ENCODE data around the gene IQCM. TPM values are rescaled to one million over a fixed set of nuclear protein-coding genes. Genes with fewer than 3 reads are reported as not detected.

The IQCM gene, protein sequence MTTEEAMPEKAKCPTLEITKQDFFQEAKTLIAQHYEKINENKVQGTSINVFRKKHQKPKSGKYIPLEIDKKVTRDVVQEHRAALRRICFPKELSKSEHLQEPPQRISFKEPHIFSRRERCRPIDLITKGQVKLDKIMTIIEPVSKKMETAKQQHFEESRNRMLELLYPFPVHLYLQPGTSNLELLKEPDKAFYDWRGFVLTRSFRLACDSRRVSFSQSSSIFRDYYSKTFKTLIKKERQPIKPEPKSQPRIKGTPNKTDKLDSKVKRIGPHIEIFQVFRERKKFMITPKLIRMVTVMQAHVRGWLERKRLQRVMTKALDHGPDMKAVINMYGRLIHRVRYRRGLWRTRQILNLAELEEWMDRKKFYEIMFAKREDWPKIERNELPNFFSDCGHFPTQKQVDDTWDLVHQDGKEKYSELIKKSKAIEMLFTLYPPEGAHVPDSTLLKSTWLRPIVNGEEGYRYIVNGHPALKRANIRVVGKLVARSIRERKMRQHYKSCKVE
- 0.09 TPM for polyA plus RNA-seq (2013, experiment 1 of 2; ENCODE audit: insufficient read length)
- polyA plus RNA-seq (2013, experiment 2 of 2; ENCODE audit: insufficient read length) = 0.36 TPM

DNA sequence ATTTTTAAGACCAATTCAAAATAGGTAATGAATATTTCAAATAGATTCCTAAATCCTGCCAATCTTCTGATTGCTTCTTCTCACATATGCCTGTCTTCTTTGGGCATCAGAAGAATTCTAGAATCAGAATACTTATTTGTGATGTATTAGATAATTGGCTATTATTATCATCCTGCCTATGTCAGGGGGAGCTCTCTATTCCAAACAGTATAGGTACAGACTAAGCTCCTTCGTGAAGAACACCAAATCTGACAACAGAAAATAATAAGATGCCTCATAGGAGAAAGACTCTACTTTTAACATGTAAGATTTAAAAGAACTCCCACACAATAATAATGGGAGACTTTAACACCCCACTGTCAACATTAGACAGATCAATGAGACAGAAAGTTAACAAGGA is at the start of gene IQCM:
TSS of gene IQCM (minus strand) at position 101 of the 400 bp plus-strand sequence. CDS start 73,152 bp downstream, outside the sequence.
- DNase-seq = no peak

DNA sequence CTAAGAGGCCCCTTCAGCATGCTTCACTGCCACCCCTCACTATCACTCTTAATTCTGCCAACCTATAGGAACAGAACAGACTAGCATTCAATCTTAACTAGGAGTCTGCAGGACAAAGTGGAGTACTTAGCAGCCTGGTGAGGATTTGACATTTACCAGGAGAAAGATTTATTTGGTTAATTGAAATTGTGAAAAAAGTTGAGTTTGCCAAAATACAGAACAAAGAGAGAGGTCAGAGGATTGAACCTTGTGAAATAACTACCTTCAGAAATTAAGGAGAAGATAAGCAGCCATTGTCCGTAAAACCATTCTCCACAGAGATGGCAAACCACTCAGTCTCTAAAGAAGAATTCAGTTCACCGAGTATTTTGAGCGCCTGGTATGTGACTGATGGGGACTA is 41.8 kb upstream of the IQCM start:
- no peak for DNase-seq

DNA sequence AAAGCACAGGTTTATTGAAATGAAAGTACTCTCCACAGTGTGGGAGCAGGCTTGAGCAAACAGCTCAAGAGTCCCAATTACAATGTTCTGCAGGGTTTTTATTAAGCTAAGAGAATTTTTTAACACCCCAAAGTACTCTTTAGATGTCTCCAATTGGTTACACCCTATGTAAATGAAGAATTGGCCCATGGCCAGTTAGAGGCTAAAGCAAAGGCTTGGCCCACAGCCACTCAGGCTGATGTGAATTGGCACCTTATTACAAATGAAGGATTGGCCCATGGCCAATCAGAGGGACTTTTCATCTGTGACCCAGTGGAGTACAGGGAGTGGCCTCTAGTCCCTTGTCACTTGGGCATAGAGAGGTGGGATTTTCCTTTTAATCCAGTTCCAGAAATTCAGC is 30.1 kb upstream of the IQCM start:
- DNase-seq = no peak

DNA sequence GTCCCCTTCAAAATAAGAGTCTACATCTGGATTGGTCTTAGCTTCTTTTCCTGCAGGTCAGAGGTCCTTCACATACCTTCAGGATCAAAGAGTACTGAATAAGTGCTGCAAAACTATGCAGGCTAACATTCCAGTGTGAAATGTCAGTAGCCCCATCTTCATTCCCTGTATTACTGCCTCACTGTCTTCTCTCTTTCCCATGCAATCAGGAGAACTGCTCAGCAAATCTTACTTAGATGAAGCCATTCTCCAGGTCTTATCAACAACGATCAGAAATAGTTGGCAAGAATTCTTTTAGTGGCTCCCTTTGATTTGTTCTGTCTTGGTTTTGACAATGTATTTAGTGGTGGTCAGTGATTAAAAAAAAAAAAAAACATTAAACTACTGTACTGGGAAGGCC is 26.0 kb upstream of the IQCM start:
- DNase-seq = peak; percentile 30

DNA sequence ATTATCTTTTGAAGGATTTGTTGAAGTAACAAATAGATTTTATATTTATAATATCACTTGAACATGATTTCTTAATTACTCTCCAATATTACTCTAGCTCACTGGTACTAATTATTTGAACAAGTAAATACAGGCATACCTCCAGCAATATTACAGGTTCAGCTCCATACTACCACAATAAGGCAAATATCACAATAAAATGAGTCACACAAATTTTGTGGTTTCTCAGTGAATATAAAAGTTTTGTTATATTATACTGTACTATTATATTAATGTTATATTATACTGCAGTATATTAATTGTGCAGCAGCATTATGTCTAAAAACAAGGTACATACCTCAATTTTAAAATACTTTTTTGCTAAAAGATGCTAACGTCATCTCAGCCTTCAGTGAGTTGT is 22.4 kb upstream of the IQCM start:
- DNase-seq = no peak

DNA sequence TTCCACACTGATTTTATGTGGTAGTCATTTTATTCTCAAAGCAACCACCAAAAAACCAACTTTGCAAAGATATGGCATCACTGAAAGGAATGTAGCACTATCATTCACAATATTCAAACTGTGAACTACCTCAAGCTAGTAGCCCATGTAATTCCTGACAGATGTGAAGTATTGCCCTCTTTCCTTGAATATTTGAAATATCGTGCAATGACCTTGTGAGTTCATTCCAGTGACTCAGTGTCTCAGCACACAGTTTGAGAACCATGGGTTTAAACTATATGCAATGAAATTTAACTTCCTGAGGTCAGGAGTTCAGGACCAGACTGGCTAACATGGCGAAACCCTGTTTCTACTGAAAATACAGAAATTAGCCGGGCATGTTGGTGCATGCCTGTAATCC is 20.9 kb upstream of the IQCM start:
- peak; percentile 69 for DNase-seq

DNA sequence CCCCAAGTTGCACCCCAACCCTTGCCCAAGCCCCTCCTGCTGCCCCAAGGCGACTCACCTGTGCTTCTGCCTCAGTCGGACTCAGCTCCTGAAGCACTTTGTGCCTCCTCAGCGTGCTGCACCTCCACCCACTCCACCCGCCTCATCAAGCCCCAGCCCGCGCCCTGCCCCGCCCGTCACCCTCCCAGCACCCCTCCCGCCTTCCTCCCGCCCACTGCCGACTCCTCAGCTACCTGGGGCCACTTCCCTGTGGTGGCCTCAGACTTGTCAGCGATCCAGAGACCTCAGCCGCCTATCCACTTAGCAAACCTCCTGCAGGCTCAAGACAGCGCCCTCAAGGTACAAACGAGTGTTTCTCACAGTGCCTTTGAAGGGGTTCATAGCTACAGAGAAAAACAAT is 19.6 kb upstream of the IQCM start:
- DNase-seq = no peak

DNA sequence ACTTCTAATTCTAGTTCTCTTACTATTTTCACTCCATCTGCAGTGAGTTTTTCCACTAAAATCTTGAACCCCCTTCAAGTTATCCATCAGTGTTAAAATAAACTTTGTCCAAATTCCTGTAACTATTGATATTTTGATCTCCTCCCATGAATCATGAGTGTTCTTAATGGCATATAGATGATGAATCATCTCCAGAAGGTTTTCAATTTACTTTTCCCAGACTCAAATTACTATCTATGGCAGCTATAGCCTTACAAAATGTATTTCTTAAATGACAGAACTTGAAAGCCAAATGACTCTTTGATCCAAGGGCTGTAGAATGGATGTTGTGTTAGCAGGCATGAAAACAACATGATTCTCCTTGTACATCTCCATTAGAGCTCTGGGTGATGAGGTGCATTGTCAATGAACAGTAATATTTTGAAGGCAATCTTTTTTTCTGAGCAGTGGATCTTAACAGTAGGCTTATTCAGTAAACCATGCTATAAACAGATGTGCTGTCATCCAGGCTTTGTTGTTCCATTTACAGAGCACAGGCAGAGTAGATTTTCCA is 16.1 kb upstream of the IQCM start:
- no peak for DNase-seq

DNA sequence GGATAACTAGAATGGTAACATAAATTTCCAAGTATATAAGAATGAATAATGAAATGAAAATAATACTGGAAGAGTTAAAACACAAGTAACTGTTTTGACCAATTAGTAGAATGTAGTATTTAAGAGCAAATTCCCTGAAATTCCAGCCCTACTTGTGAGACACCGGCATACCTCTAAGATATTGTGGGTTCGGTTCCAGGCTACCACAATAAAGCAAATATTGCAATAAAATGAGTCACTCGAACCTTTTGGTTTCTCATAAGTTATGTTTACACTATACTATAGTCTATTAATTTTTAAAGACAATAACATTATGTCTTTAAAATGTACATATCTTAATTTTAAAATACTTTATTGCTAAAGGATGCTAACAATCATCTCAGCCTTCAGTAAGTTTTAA is 15.2 kb upstream of the IQCM start:
- peak; percentile 14 for DNase-seq

DNA sequence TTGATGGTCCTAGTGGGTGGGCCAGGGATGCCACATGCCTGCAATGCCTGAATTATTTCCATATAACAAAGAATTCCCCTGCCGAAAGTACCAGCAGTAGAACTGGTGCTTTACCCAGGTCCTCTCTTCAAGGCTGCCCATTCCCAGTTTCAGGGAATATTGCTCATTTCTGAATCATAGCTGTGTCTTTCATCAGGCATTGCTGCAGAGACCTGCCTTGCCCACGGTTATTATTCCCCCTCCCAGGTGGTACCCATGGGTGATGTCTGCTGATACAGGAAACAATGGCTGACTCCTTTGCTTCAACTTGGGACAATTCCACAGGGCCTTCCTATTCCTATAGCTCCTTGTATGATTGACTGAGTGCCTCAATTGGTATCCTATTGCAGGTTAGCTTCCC is 9.7 kb upstream of the IQCM start:
- DNase-seq = no peak

DNA sequence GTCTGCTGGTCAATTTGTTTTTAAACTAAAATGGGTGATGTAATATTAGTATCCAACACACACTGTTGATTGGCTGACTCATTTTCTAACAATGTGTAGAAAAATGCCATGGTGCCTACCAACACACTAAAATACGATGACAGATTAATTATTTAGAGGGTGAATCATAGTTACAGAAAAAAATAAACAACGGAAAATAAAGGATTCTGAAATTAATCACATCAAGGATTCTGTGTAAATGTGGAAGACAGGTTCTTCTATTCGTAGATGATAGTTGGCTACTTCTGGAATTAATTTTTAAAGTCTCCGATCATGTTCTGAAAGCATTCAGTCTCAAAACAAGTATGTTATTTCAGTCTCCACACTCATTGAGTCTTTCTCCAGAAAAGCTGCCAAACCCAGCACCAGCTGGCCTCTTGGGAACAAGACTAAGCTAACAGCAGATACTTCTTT is 8.2 kb upstream of the IQCM start:
- peak; percentile 91 for DNase-seq

DNA sequence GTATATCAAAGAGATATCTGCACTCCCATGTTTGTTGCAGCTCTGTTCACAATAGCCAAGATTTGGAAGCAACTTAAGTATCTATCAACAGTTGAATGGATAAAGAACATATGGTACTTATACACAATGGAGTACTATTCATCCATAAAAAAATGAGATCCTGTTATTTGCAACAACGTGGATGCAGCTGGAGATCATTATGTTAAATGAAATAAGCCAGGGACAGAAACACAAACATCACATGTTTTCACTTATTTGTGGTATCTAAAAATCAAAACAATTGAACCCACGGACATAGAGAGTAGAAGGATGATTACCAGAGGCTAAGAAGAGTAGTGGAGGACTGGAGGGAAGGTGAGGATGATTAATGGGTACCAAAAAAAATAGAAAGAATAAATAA is 14.2 kb downstream of the IQCM start:
- no peak for DNase-seq

DNA sequence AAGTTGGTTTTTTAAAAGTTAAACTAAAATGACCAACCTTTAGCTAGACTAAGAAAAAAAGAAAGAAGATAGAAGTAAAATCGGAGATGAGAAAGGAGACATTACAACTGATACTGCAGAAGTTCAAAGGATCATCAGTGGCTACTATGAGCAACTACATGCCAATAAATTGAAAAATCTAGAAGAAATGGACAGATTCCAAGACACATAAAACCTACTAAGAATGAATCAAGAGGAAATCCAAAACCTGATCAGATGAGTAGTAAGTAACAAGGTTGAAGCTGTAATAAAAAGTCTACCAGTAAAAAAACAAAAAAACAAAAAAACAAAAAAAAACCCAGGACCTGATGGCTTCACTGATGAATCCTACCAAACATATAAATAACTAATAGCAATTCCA is 16.1 kb downstream of the IQCM start:
- no peak for DNase-seq

DNA sequence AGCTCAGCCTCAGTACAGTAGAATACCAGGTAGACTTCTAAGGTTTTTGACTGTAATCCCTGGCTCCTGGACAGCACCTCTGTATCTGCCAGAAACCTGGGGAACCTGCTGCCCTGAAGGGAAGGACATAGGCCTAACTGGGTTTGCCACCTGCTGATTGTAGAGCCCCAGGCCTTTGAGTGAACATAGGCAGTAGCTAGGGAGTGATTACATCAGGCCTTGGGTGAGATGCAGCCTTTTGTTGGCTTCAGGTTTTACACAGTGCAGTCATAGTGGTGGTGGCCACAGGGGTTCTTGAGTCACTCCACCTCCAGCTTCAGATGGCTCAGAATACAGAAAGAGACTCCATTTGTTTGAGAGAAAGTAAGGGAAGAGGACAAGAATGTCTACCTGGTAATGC is 19.3 kb downstream of the IQCM start:
- no peak for DNase-seq

DNA sequence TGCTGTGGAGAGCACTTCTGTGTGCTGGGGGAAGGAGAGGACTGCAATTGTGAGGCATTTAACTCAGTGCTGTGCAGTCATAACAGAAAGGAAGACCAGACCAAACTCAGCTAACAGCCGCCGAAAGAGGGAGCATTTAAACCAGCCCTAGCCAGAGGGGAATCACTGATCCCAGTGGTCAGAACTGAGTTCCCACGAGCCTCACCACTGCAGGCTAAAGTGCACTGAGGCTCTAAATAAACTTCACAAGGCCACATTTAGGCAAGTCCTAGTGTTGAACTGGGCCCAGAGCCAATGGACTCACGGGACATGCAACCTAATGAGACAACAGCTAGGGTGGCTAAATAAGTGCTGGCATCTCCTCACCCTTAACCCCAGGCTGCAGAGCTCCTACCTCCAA is 20.4 kb downstream of the IQCM start:
- no peak for DNase-seq

DNA sequence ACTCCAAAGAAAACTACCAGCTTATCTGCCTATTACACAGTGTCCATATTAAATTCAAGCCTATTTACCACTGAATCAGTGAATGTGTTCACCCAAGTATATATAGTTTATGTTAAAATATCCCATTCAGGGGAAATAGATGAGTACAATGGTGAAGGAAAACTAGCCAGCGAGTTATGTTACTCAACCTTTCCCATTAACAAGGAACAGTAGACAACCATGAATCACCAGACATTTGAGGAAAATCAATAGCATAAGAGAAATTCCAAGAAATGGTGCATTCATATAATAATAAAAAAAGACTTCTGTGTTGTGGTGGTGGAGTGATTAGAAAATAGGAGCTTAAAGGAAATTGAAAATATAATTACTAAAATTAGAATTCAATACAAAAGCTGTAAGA is 21.3 kb downstream of the IQCM start:
- no peak for DNase-seq

DNA sequence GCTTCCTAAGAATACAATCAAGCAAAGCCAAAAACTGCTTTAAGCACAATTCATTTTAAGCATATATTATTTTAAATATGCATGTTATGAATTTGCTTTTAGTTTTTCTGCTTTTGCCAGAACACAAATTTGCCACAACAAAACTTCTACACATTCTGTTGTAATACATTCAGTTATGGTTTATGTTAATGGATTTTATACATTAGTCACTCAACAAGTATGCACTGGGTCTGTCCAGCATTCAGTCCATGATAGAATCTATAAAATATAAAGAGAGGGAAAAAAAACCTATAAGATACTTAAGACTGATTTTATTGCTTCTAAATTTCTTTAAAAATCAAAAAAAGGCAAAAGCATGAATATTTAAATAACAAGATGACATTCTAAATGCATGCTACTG is 22.2 kb downstream of the IQCM start:
- DNase-seq = peak; percentile 55

DNA sequence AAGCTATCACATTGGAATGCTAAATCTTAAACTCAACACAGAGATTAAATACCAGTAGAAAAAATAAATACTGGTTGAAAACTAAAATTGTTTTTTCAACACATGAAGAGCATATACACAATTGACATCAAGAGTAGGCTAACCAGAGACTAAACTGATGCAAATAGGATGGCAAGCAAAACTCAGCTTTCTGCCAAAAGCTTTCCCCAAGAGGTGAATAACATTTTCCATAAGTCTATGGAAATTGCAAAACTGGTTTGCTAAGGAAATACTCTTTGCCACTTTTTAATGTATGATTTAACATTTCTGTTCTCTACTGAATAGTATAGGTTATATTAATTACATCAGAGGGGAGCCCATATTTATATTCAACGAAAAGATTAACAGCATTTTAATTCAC is 23.8 kb downstream of the IQCM start:
- DNase-seq = no peak

DNA sequence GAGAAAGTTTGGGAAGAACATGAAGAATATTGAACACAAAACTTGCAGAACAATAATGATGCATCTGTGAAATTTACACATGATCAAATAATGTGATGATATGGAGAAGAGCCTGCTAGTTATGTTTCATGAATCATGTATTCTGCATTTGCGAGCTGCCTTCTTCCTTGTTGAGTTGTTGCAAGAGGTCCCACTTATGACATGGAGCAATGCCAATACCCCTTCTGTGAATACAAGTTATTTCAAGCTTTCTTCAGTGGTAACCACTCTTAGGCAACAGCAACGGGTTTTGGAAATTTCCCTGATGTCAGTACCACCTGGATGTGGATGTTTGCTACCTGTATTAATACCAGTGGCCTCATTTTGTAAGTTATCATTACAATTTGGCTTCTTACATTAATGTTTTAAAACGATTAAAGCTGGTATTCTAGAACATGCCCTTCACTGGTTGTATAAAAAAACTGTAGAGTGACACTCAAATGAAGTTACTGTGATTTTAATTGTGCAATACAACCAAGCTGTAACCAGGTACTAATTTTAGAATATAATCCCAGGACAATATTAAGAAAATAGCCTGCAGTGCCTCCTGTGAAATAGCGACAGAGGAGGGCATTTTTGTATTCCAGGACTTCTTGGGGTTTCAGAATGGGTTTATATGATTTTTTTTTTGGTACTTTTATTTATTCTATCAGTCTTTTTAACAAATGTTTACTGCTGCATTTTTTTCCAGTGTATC is 25.3 kb downstream of the IQCM start:
- peak; percentile 45 for DNase-seq

DNA sequence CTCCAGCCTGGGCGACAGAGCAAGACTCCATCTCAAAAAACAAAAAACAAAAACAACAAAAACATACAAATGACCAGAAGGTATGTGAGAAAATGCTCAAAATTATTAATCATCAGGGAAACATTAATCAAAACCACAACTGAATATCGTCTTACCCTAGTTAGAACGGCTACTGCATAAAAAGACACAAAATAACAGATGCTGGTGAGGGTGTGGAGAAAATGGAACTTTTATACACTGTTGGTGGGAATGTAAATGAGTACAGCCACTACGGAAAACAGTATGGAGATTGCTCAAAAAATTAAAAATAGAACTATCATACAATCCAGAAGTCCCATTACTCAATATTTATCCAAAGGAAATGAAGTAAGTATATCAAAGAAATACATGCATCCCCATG is 27.3 kb downstream of the IQCM start:
- DNase-seq = no peak

DNA sequence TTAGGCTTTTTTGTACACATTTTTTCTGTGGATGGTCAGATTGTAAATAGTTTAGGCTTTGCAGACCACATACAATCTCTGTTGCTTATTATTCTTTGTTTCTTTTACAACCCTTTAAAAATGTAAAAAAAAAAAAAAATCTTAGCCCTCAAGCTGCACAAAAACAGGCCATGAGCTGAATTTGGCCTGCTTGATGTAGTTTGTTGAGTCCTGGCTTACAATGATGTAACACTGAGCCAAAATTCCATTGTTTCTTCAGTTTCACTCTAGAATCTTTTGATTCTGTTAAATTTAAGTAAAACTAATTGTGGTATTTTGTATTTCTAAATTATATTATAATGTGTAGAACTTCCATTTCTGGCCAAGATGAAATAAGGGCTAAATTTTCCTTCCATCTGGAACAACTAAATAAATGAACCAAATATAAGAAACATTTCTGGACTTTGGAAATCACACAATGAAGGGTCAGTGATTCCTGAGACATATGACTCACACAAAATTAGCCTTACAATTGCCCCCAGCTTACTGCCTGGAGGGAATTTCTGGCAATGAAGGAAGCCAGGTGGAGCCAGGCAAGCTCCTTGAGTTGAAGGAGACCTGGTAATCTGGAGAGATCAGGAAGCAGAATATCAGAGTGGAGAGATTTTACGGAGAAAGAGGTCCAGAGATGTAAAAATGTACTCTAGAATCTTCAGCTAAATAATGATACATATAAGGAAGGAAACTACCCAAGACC is 29.8 kb downstream of the IQCM start:
- peak; percentile 39 for DNase-seq

DNA sequence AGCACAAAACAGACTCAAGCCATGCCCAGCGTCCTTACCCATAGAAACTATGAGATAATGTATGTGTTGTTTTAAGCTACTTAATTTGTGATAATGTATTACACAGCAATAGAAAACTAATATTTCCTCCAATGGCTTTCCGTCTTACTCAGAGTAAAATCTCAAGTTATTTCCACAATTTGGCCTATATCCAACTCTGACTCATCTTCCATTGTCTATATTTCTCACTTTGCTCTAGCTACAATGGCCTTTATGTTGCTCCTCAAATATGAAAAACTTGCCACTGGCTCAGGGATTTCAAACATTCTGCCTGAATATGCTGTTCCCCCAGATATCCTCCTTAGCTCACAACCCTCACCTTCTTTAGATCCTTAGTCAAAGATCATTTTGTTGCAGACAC is 31.6 kb downstream of the IQCM start:
- DNase-seq = peak; percentile 35

DNA sequence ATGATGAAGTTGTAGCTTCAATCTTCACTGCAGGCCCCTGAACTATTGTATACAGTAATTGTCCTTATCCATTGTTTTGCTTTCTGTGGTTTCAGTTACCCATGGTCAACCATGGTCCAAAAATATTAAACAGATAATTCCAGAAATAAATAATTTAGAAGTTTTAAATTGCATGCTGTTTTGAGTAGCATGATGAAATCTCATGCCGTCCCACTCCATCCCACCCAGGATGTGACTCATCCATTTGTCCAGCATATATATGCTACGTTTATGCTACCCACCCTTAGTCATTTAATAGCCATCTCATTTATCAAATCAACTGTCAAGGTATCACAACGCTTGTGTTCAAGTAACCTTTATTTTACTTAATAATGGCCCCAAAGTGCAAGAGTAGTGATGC is 34.5 kb downstream of the IQCM start:
- DNase-seq = peak; percentile 85

All from fibroblast of skin of abdomen (primary cell).